NCI-H2081 treated with DMSO at 0.1 percent for 48 hours (cell line): Measurements from ENCODE around the gene MADD.

Source experiments
- DNase-seq: peaks from one replicate; lab custom pipeline; 2025; lab: John Stamatoyannopoulos, UW

The MADD gene

GRCh38 chr11:47356998-47357329 is 87.0 kb downstream of the MADD start:
- no peak for DNase-seq

DNA sequence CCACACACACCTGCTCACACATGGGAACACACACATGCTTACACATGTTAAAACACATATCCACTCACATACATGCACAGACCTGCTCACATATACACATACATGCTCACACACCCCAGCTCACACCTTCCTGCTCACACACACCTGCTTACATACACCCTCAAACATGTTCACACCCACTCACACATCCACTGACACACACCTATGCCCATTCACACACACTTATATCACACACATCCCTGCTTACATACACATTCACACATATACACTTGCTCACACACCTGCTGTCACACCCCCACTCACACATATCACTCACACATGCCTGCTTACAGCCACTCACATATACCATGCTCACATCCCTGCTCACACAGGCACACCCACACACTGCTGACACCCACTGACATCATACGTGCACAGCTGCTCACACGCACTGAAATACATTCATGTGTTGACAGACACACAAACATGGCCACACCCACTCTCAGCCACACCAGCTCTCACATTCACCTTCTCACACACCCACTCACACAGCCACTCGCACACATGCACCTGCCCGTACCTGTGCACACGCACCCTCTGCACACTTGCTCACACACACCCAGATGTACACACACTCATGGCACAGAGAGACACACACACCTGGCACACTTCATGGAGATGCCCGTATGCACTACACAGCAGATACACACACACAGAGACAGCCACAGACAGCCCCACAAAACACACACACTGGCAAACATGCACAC is 88.2 kb downstream of the MADD start:
- no peak for DNase-seq

DNA sequence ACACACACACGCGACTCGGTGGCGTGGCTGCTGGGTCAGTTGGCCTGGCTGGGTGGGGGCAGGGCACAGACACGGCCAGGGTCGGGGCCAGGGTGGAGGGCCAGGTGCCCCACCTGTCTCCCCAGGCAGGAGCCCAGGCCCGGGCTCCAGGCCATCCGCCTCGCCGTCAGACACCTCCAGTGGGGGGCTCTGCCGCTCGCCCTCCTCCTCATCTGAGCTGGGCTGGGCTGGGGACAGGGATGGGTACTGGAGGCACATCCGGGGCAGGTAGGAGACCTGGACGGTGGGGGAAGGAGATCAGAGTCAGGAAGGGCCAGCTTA is 88.8 kb downstream of the MADD start:
- DNase-seq, result no peak

GRCh38 chr11:47359162-47359561 is 89.2 kb downstream of the MADD start:
- no peak for DNase-seq

DNA sequence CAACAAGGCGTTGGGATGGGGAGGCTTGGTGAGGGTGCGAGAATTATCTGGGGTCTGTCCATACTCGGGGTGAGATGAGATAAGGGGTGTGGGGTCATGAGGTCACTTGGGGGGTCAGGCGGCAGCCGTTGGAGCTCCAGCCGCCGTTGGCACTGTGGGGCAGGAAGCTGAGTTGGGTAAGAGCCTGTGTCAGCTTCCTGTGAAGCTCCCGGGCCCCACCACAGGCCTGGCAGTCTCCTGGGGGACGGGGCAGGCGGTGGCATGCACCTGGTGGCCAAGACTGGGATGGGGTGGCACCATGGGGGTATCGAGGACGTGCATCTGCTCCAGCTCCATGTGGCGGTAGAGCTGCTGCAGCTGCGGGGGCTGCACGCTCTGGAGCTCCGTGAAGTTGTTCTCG is 89.7 kb downstream of the MADD start:
- no peak for DNase-seq

- DNase-seq, result no peak
These were observed 90.4 kb downstream of the MADD start for GRCh38 chr11:47360341-47360740.

GRCh38 chr11:47361419-47361818 is 91.5 kb downstream of the MADD start:
- DNase-seq, result no peak

GRCh38 chr11:47366020-47366490 is 96.1 kb downstream of the MADD start:
- DNase-seq, result no peak

- DNase-seq, result no peak
These were observed 99.7 kb downstream of the MADD start for GRCh38 chr11:47369676-47370075.

GRCh38 chr11:47372422-47372821 is 102.5 kb downstream of the MADD start:
- no peak for DNase-seq

DNA sequence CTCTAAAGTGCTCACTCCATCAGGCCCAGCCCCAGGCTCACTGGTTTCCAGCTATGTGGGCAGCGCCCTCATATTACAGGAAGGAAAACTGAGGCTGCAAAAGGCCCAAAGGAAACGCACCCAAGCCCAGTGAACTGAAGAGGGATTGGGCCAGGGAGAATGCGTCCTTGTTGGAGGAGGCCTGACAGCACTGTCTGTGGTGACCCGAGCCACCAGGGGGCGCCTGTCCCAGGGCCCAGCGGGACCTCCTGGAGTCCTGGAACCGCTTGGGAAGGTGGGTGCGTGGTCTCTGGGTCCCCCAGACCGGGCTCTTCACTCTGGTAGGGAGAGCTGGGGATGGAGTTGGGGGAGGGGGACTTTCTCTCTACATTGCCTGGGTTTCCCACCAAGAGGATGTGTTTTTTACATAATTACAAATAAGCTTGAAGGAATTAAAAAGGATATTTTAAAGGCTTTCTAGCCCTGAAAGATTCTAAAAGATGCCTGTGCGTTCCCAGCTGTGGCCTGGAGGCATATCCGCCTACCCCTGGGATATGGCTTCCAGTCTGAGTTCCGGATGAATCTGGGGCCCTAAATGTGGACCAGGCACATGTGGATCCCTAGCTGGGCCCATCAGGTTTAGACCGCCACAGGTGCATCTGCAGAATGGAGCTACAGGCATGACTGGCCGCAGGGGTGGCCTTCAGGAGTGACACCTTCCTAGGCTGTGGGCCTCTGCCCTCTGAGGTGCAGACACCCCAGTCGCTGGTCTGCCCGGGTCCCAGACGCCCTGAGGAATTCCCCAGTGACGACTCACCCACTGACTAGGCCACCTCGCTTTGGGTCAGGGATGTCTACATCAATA is 104.2 kb downstream of the MADD start:
- DNase-seq, result no peak

- DNase-seq, result no peak
These were observed 104.7 kb downstream of the MADD start for GRCh38 chr11:47374720-47375019.

GRCh38 chr11:47375020-47375419 is 105.1 kb downstream of the MADD start:
- no peak for DNase-seq

DNA sequence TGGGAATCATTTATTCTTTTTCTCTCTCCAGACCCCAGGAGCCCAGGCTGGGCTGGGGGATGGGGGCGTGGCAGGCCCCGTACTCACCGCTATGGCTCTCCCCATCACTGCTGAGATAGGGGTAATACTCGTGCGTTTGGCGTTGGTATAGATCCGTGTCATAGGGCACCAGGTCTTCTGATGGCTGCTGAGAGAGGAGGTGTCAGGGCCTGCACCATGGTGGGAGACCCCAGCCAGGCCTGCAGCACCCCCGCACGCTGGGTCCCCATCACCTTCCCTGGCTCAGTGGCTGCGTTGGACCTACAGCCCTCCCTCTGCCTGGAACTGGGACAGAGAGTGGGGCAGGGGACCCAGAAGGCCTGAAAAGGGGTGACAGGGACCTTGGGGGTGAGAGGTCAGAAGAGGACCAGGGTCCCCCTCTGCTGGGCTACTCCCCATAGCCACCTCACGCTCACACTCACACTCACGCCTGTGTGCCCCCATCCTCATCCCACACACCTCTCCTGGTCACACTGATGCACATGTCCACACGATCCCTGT is 105.7 kb downstream of the MADD start:
- DNase-seq, result no peak

DNA sequence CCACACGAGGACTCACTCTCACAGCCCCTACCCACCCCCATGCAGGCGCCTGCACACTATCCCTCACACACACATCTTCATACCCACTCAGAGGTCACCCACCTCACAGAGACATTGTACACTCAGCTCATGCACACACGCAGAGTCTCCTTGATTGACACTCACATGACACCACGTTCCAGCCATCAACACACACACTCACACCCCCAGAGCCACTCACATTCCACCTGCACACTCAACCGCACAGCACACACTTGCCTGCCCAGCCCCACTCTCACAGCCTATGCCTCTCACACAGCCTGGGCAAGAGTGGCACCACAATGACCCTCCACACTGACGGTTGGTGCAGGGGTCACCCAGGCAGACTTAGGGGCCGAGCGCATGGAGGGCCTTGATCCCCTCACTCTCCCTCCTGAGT is 106.2 kb downstream of the MADD start:
- no peak for DNase-seq

DNA sequence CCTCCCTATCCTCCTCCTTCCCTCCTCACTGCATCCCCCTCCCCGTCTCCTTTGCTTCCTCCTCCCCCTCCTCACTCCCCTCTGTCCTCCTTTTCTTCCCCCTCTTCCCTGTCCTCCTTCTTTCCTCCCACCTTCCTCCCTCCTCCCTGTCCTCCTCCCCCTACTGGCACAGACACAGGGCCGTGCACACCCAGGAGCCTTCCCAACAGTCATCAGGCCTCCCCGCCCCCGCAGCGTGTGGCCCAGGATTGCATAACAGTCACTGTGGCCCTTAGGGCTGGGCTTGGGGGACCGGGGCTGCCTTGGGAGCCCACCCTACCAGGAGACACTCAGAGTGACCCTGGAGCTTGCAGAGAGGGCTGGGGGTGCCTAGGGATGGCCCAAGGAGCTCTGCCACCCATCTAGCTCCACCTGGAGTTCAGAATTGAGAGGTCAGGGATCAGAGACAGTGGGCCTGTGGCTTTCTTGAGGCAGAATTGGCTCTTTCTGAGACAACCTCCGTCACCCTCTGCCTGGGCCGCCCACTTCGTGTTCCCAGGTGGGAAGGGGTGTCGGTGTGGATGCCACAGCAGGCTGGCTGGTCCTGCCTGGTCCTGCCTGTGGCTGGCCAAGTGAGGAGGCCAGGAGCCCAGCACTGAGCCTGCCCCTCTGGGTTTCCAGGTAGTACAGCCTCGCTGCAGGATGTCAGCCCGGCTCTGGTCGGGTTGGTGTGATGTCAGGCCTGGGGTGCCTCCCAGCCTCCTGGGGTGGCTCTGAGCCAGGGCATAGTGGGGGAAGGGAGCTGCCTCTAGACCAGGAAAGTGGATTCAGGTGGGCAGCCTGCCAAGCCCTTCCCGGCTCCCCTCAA is 106.8 kb downstream of the MADD start:
- DNase-seq, result no peak

DNA sequence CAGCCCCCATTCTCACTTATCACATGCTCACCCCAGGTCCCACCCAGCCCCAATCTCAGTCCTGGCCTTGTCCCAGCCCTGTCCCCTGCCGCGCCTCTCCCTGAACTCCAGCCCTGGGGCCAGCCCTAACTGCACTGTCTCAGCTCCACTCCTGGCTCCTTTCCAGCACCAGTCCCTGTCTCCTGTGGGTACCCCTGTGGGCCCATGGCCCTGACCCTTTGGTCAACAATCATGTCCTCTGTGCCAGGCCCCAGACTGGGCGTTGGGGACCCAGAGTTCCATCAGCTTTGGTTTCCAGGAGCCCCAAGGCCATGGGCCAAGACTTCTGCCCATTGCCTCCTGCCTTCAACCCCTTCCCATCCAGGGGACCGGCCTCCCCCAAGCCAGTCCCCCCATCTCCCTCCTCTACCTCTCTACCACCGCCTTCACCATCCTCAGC is 107.7 kb downstream of the MADD start:
- no peak for DNase-seq

GRCh38 chr11:47378010-47378835 is 108.3 kb downstream of the MADD start, which contains the start of gene SPI1:
TSS of gene SPI1 (minus strand) at chr11:47378547. CDS start at chr11:47378353, 194 bp downstream.
- no peak for DNase-seq

GRCh38 chr11:47378836-47379170 is 108.9 kb downstream of the MADD start:
- DNase-seq, result no peak

GRCh38 chr11:47379317-47379716 is 109.4 kb downstream of the MADD start:
- DNase-seq, result no peak
